GM20431 (cell line): ENCODE data around the gene MARCHF2.
"Not testable (repeated sequence)": the region's sequence is repeated elsewhere in the genome, so short reads cannot be mapped to it uniquely, and the experiment has no call there.

Source experiments
- in situ Hi-C: fragments of 300-500 bp; cut with MseI, MboI; formaldehyde crosslinking; loops from one replicate; pipeline ENCODE4 v1.15.0; 2020; ENCODE audit warnings: low sequenced_read_pairs; ENCODE audit not compliant: unreplicated experiment

MARCHF2 gene

GRCh38 chr19:8403820-8404109 is 9.3 kb upstream of the MARCHF2 start:
- in situ Hi-C loops, result no loop called here

- in situ Hi-C loops, result no loop called here
These were observed 8.5 kb upstream of the MARCHF2 start for GRCh38 chr19:8404391-8405151.

GRCh38 chr19:8410718-8411117 is 2.4 kb upstream of the MARCHF2 start:
- in situ Hi-C loops, result not testable (repeated sequence)

- in situ Hi-C loops, result no loop called here
These were observed 507 bp downstream of the MARCHF2 start for GRCh38 chr19:8413629-8413995.

- in situ Hi-C loops, result no loop called here
These were observed 3.7 kb downstream of the MARCHF2 start for GRCh38 chr19:8416796-8417195.

GRCh38 chr19:8421484-8422461 is 8.7 kb downstream of the MARCHF2 start:
- in situ Hi-C loops, result no loop called here

- in situ Hi-C loops, result no loop called here
These were observed 10.7 kb downstream of the MARCHF2 start for GRCh38 chr19:8423817-8424223.

GRCh38 chr19:8425331-8425730 is 12.2 kb downstream of the MARCHF2 start:
- in situ Hi-C loops, result not testable (repeated sequence)

- in situ Hi-C loops, result no loop called here
These were observed 13.2 kb downstream of the MARCHF2 start for GRCh38 chr19:8426283-8426682.

- in situ Hi-C loops, result no loop called here
These were observed 15.9 kb downstream of the MARCHF2 start for GRCh38 chr19:8429044-8429443.

GRCh38 chr19:8429826-8430225 is 16.7 kb downstream of the MARCHF2 start:
- in situ Hi-C loops, result no loop called here

- in situ Hi-C loops, result no loop called here
These were observed 17.5 kb downstream of the MARCHF2 start for GRCh38 chr19:8430650-8431049.

- in situ Hi-C loops, result no loop called here
These were observed 25.1 kb downstream of the MARCHF2 start for GRCh38 chr19:8438236-8438635.

GRCh38 chr19:8441725-8442544 is 28.8 kb downstream of the MARCHF2 start:
- in situ Hi-C loops, result no loop called here

- in situ Hi-C loops, result not testable (repeated sequence)
These were observed 31.1 kb downstream of the MARCHF2 start for GRCh38 chr19:8444140-8444676.

- in situ Hi-C loops, result no loop called here
These were observed 31.8 kb downstream of the MARCHF2 start, which contains the start of gene HNRNPM for GRCh38 chr19:8444677-8445487. Gene HNRNPM, plus strand, starts transcription at chr19:8444975. Its CDS starts 24 bp downstream, at chr19:8444999.

- in situ Hi-C loops, result no loop called here
These were observed 32.4 kb downstream of the MARCHF2 start for GRCh38 chr19:8445488-8446001.

GRCh38 chr19:8446061-8446709 is 33.1 kb downstream of the MARCHF2 start:
- in situ Hi-C loops, result no loop called here

GRCh38 chr19:8449830-8450229 is 36.7 kb downstream of the MARCHF2 start:
- in situ Hi-C loops, result no loop called here
